GM10266 (cell line): ENCODE measurements around the gene TRIM17.
A peak's percentile ranks its signal among the peaks of the same experiment; 100 is the strongest.

ENCODE experiments used
- DNase-seq: peaks from one replicate; pipeline ENCODE4 v3.0.0; 2012; ENCODE audit errors: extremely low spot score
- CTCF ChIP-seq: IDR thresholded peaks from 2 replicates; pipeline ENCODE4 v1.5.1; 2012; ENCODE audit warnings: mild to moderate bottlenecking, low read depth; ENCODE audit not compliant: control insufficient read depth, insufficient read depth; ENCODE audit errors: missing control alignments

TRIM17 gene

GRCh38 chr1:228446852-228447251, 30.2 kb upstream of the TRIM17 start:
- TF ChIP-seq CTCF: no peak
- DNase-seq: no peak

- DNase-seq: peak; percentile 76
- no peak for TF ChIP-seq CTCF
Observed at GRCh38 chr1:228445843-228446650, 29.4 kb upstream of the TRIM17 start.

GRCh38 chr1:228445490-228445842, 28.8 kb upstream of the TRIM17 start:
- TF ChIP-seq CTCF: no peak
- DNase-seq: no peak

- TF ChIP-seq CTCF: no peak
- no peak for DNase-seq
Observed at GRCh38 chr1:228443395-228443794, 26.7 kb upstream of the TRIM17 start.

- no peak for DNase-seq
- no peak for TF ChIP-seq CTCF
Observed at GRCh38 chr1:228440761-228441500, 24.3 kb upstream of the TRIM17 start.

- DNase-seq: no peak
- no peak for TF ChIP-seq CTCF
Observed at GRCh38 chr1:228438266-228438665, 21.6 kb upstream of the TRIM17 start.

- TF ChIP-seq CTCF: no peak
- DNase-seq: no peak
Observed at GRCh38 chr1:228437424-228437962, 20.8 kb upstream of the TRIM17 start.
